Activated naive CD8-positive, alpha-beta T cell treated with anti-CD3 and anti-CD28 coated beads, Interleukin-2, amount 10 ng/mL, durations not matched to agents 7 days and 5 days (primary cell): ENCODE data around the gene C15orf39. TPM values are rescaled to one million over a fixed set of nuclear protein-coding genes. Genes with fewer than 3 reads are reported as not detected.
A peak's percentile ranks its signal among the peaks of the same experiment; 100 is the strongest.

Experiments
- ATAC-seq: fragments of 150-1000 bp; cut with Tn5 transposase; one replicate; pipeline ENCODE4 v1.10.0; 2021; ENCODE audit warnings: low read depth, moderate library complexity
- POLR2A ChIA-PET: fragments of 350-600 bp; sonication (Branson Sonifier 250); formaldehyde crosslinking; loops from one replicate; lab custom pipeline; 2021; ENCODE audit warnings: antibody characterized with exemption; lab: Charles Lee
- DNase-seq: peaks from one replicate; pipeline ENCODE4 v3.0.0; 2021
- H3K27ac Mint-ChIP-seq: one replicate; pipeline ENCODE4 v1.8.0; 2022; ENCODE audit warnings: mild to moderate bottlenecking, mixed read lengths
- H3K27me3 Mint-ChIP-seq: one replicate; pipeline ENCODE4 v1.8.0; 2022; ENCODE audit warnings: mild to moderate bottlenecking, moderate library complexity, mixed read lengths
- H3K36me3 Mint-ChIP-seq: one replicate; pipeline ENCODE4 v1.8.0; 2021; ENCODE audit warnings: mild to moderate bottlenecking, mixed read lengths
- H3K4me1 Mint-ChIP-seq: one replicate; pipeline ENCODE4 v1.8.0; 2021; ENCODE audit warnings: mixed read lengths
- H3K4me3 Mint-ChIP-seq: one replicate; pipeline ENCODE4 v1.8.0; 2022; ENCODE audit warnings: mild to moderate bottlenecking, moderate library complexity, mixed read lengths
- H3K9me3 Mint-ChIP-seq: one replicate; pipeline ENCODE4 v1.8.0; 2021; ENCODE audit warnings: mixed read lengths
- total RNA-seq, 2 experiments: library from RNA; stranded (reverse); gene quantifications; one replicate each; pipeline ENCODE4 v1.2.3, GENCODE V29; 2021

Gene C15orf39
- total RNA-seq, 2 experiments from 2014 or later, result 45.6 to 45.9 TPM

GRCh38 chr15:75204340-75205063, 2.8 kb downstream of the C15orf39 start:
- Mint-ChIP-seq H3K36me3 (peaks cover 6% of the 10 kb centered on the region), H3K27ac (peak overlapping the region; percentile 85), H3K4me1 (peaks cover 38% of the 10 kb centered on the region), H3K4me3 (peak overlapping the region; percentile 89), H3K9me3 (no peaks in the 10 kb centered on the region), H3K27me3 (no peaks in the 10 kb centered on the region)
- DNase-seq, result peak; percentile 86
- POLR2A ChIA-PET, result interaction anchor here (1.0 to 1.9 kb wide), 6 partner anchors 10 to 181 kb away, joined by 3 to 12 read pairs (median 6); partner anchors contain the start of gene PPCDC
- ATAC-seq, result peak; percentile 45

GRCh38 chr15:75205064-75205395, 3.3 kb downstream of the C15orf39 start:
- Mint-ChIP-seq H3K4me1 (peaks cover 34% of the 10 kb centered on the region), H3K36me3 (peaks cover 8% of the 10 kb centered on the region), H3K27me3 (no peaks in the 10 kb centered on the region), H3K9me3 (no peaks in the 10 kb centered on the region), H3K4me3 (peak overlapping the region; percentile 89), H3K27ac (peak overlapping the region; percentile 85)
- ATAC-seq, result no peak
- POLR2A ChIA-PET, result interaction anchor here (1.2 to 1.9 kb wide), 4 partner anchors 10 to 181 kb away, joined by 3 to 12 read pairs (median 9); partner anchors contain the start of gene PPCDC
- no peak for DNase-seq

- no peaks in the 10 kb centered on the region for H3K9me3 Mint-ChIP-seq
- peaks cover 33% of the 10 kb centered on the region for H3K4me1 Mint-ChIP-seq
- no peak overlapping the region for H3K27ac Mint-ChIP-seq
- peaks cover 10% of the 10 kb centered on the region for H3K36me3 Mint-ChIP-seq
- no peaks in the 10 kb centered on the region for H3K27me3 Mint-ChIP-seq
- POLR2A ChIA-PET, result interaction anchor here (0.8 kb wide), 1 partner anchor 177 kb away, joined by 3 read pairs; no protein-coding TSS in a partner anchor
- ATAC-seq (no peak), DNase-seq (no peak)
- H3K4me3 Mint-ChIP-seq, result no peak overlapping the region
Measured at GRCh38 chr15:75206006-75206405, 4.3 kb downstream of the C15orf39 start.

GRCh38 chr15:75206803-75207617, 5.3 kb downstream of the C15orf39 start:
- Mint-ChIP-seq H3K27me3 (no peaks in the 10 kb centered on the region), H3K4me3 (no peak overlapping the region), H3K36me3 (peaks cover 10% of the 10 kb centered on the region), H3K27ac (no peak overlapping the region), H3K4me1 (peaks cover 32% of the 10 kb centered on the region), H3K9me3 (no peaks in the 10 kb centered on the region)
- ATAC-seq (no peak), DNase-seq (no peak)
- POLR2A ChIA-PET, result interaction anchor here (1.2 to 2.0 kb wide), 3 partner anchors 9 to 184 kb away, joined by 4 to 5 read pairs (median 4); partner anchors contain the start of gene PPCDC

GRCh38 chr15:75207618-75208500, 6.2 kb downstream of the C15orf39 start:
- ATAC-seq (no peak), DNase-seq (no peak)
- POLR2A ChIA-PET, result interaction anchor here (1.2 to 2.0 kb wide), 4 partner anchors 9 to 185 kb away, joined by 3 to 5 read pairs (median 4); partner anchors contain the start of gene PPCDC
- Mint-ChIP-seq H3K9me3 (no peaks in the 10 kb centered on the region), H3K27ac (no peak overlapping the region), H3K36me3 (peaks cover 13% of the 10 kb centered on the region), H3K4me1 (peaks cover 32% of the 10 kb centered on the region), H3K4me3 (no peak overlapping the region), H3K27me3 (no peaks in the 10 kb centered on the region)

GRCh38 chr15:75208501-75209288, 7.0 kb downstream of the C15orf39 start:
- no peaks in the 10 kb centered on the region for H3K9me3 Mint-ChIP-seq
- peaks cover 13% of the 10 kb centered on the region for H3K36me3 Mint-ChIP-seq
- no peak overlapping the region for H3K27ac Mint-ChIP-seq
- peaks cover 32% of the 10 kb centered on the region for H3K4me1 Mint-ChIP-seq
- no peak overlapping the region for H3K4me3 Mint-ChIP-seq
- POLR2A ChIA-PET, result interaction anchor here (1.1 to 2.0 kb wide), 5 partner anchors 143 to 185 kb away, joined by 3 to 6 read pairs (median 4); partner anchors contain the start of gene PPCDC
- DNase-seq (no peak), ATAC-seq (no peak)
- H3K27me3 Mint-ChIP-seq, result no peaks in the 10 kb centered on the region

GRCh38 chr15:75209289-75209676, 7.6 kb downstream of the C15orf39 start:
- no peak overlapping the region for H3K4me3 Mint-ChIP-seq
- POLR2A ChIA-PET, result interaction anchor here (0.6 to 2.0 kb wide), 5 partner anchors 144 to 731 kb away, joined by 3 to 6 read pairs (median 3); partner anchors contain the start of gene PPCDC
- H3K27ac Mint-ChIP-seq, result no peak overlapping the region
- no peaks in the 10 kb centered on the region for H3K27me3 Mint-ChIP-seq
- ATAC-seq (no peak), DNase-seq (no peak)
- peaks cover 13% of the 10 kb centered on the region for H3K36me3 Mint-ChIP-seq
- no peaks in the 10 kb centered on the region for H3K9me3 Mint-ChIP-seq
- peaks cover 28% of the 10 kb centered on the region for H3K4me1 Mint-ChIP-seq

GRCh38 chr15:75210811-75211230, 9.1 kb downstream of the C15orf39 start:
- peak overlapping the region; percentile 42 for H3K27ac Mint-ChIP-seq
- peaks cover 13% of the 10 kb centered on the region for H3K36me3 Mint-ChIP-seq

GRCh38 chr15:75211436-75212199, 9.9 kb downstream of the C15orf39 start:
- no peaks in the 10 kb centered on the region for H3K27me3 Mint-ChIP-seq
- ATAC-seq (no peak), DNase-seq (no peak)
- no peaks in the 10 kb centered on the region for H3K9me3 Mint-ChIP-seq
- H3K36me3 Mint-ChIP-seq, result peaks cover 13% of the 10 kb centered on the region
- no peak overlapping the region for H3K27ac Mint-ChIP-seq
- POLR2A ChIA-PET, result interaction anchor here (0.6 kb wide), 1 partner anchor 137 kb away, joined by 4 read pairs; no protein-coding TSS in a partner anchor
- H3K4me1 Mint-ChIP-seq, result peaks cover 25% of the 10 kb centered on the region
- no peak overlapping the region for H3K4me3 Mint-ChIP-seq

More at GRCh38 chr15:75210811-75211230, 9.1 kb downstream of the C15orf39 start:
- Mint-ChIP-seq H3K9me3 (no peaks in the 10 kb centered on the region), H3K4me1 (peaks cover 24% of the 10 kb centered on the region), H3K27me3 (no peaks in the 10 kb centered on the region), H3K4me3 (no peak overlapping the region)
- DNase-seq (no peak), ATAC-seq (no peak)
- POLR2A ChIA-PET, result interaction anchor here (0.6 kb wide), 1 partner anchor 136 kb away, joined by 4 read pairs; no protein-coding TSS in a partner anchor

- no peak for DNase-seq
Measured at GRCh38 chr15:75212200-75212858, 10.6 kb downstream of the C15orf39 start.

More at GRCh38 chr15:75212200-75212858, 10.6 kb downstream of the C15orf39 start:
- H3K4me1 Mint-ChIP-seq, result peaks cover 25% of the 10 kb centered on the region
- peaks cover 13% of the 10 kb centered on the region for H3K36me3 Mint-ChIP-seq
- no peak for ATAC-seq
- no peak overlapping the region for H3K4me3 Mint-ChIP-seq
- H3K9me3 Mint-ChIP-seq, result no peaks in the 10 kb centered on the region
- POLR2A ChIA-PET, result no interaction called here
- H3K27me3 Mint-ChIP-seq, result no peaks in the 10 kb centered on the region
- H3K27ac Mint-ChIP-seq, result peak overlapping the region; percentile 34
